CD14-positive monocyte (primary cell): ENCODE measurements around the gene ACTBL2. TPM values are rescaled to one million over a fixed set of nuclear protein-coding genes. Genes with fewer than 3 reads are reported as not detected.

Experiments
- DNase-seq, 3 donors: peaks; one replicate each; pipeline ENCODE4 v3.0.0-alpha.2; 2011 to 2022
- H2AFZ ChIP-seq: 2 replicates; pipeline ENCODE4 v1.6.0; 2012; ENCODE audit warnings: mild to moderate bottlenecking, low read depth, low read length, inconsistent platforms; ENCODE audit not compliant: insufficient read depth, poor library complexity, severe bottlenecking
- H3K27ac ChIP-seq, 2 donors: 1 replicate in 1 of 2; 2 replicates in 1 of 2; pipeline ENCODE4 v1.5.1; 2012 to 2013; ENCODE audit warnings: low read length in 2 of 2, control low read depth in 1 of 2, inconsistent platforms in 1 of 2, low read depth in 1 of 2, mild to moderate bottlenecking in 1 of 2
- H3K27me3 ChIP-seq, 2 donors: one replicate each; pipeline versions ENCODE4 v1.6.0 to v1.6.1; 2011 to 2013; ENCODE audit warnings: low read length in 2 of 2; ENCODE audit not compliant: control insufficient read depth in 2 of 2, insufficient read depth in 2 of 2
- H3K36me3 ChIP-seq, 2 donors: replicated peaks in 1 of 2; 1 replicate in 1 of 2; 2 replicates in 1 of 2; pipeline versions ENCODE4 v1.5.1 to v1.6.1; 2012 to 2013; ENCODE audit warnings: low read length in 2 of 2, control low read depth in 1 of 2, inconsistent platforms in 1 of 2, mild to moderate bottlenecking in 1 of 2; ENCODE audit not compliant: insufficient read depth in 2 of 2, control insufficient read depth in 1 of 2
- H3K4me1 ChIP-seq, 2 donors: 1 replicate in 1 of 2; 2 replicates in 1 of 2; pipeline versions ENCODE4 v1.5.1 to v1.6.1; 2012 to 2013; ENCODE audit warnings: low read length in 2 of 2, control low read depth in 1 of 2, inconsistent platforms in 1 of 2, mild to moderate bottlenecking in 1 of 2, moderate library complexity in 1 of 2; ENCODE audit not compliant: insufficient read depth in 2 of 2, control insufficient read depth in 1 of 2
- H3K4me2 ChIP-seq: replicated peaks from 2 replicates; pipeline ENCODE3; 2012; ENCODE audit warnings: low read length, moderate library complexity, mild to moderate bottlenecking; ENCODE audit not compliant: poor library complexity, severe bottlenecking; ENCODE audit errors: extremely low read depth
- H3K4me3 ChIP-seq, 3 experiments: fragments of 200-600 bp in 1 of 3; sonication (generic) in 1 of 3; replicated peaks in 1 of 3; 1 replicate in 2 of 3; 2 replicates in 1 of 3; pipeline ENCODE4 v1.5.1; 2011 to 2013; ENCODE audit warnings: low read length in 3 of 3, mild to moderate bottlenecking in 3 of 3, control low read depth in 2 of 3, low read depth in 2 of 3, inconsistent platforms in 1 of 3, moderate library complexity in 1 of 3
- H3K79me2 ChIP-seq: 2 replicates; pipeline ENCODE4 v1.6.0; 2012; ENCODE audit warnings: mild to moderate bottlenecking, control low read depth, inconsistent platforms, low read length, moderate library complexity; ENCODE audit not compliant: insufficient read depth
- H3K9ac ChIP-seq: 2 replicates; pipeline ENCODE4 v1.6.0; 2017; ENCODE audit warnings: low read length, mild to moderate bottlenecking; ENCODE audit not compliant: insufficient read depth, poor library complexity, severe bottlenecking
- H3K9me3 ChIP-seq, 2 donors: replicated peaks in 1 of 2; 1 replicate in 1 of 2; 2 replicates in 1 of 2; pipeline versions ENCODE4 v1.5.1 to v1.6.1; 2012 to 2013; ENCODE audit warnings: low read length in 2 of 2, control low read depth in 1 of 2; ENCODE audit not compliant: control insufficient read depth in 1 of 2, insufficient read depth in 1 of 2
- H4K20me1 ChIP-seq: 2 replicates; pipeline ENCODE4 v1.6.0; 2012; ENCODE audit warnings: mild to moderate bottlenecking, low read length, control low read depth, moderate library complexity; ENCODE audit not compliant: insufficient read depth
- H3K27ac Mint-ChIP-seq, 7 donors: one replicate each; pipeline ENCODE4 v1.8.0; 2020; ENCODE audit warnings: mild to moderate bottlenecking in 7 of 7, mixed read lengths in 7 of 7, moderate library complexity in 6 of 7, inconsistent platforms in 2 of 7
- H3K27me3 Mint-ChIP-seq, 3 donors: one replicate each; pipeline ENCODE4 v1.8.0; 2021 to 2022; ENCODE audit warnings: low read depth in 3 of 3, mild to moderate bottlenecking in 3 of 3, mixed read lengths in 3 of 3, moderate library complexity in 3 of 3, inconsistent platforms in 1 of 3
- H3K36me3 Mint-ChIP-seq, 2 donors: one replicate each; pipeline ENCODE4 v1.8.0; 2020; ENCODE audit warnings: mixed read lengths in 2 of 2, inconsistent platforms in 1 of 2, mild to moderate bottlenecking in 1 of 2
- H3K4me1 Mint-ChIP-seq: one replicate; pipeline ENCODE4 v1.8.0; 2020; ENCODE audit warnings: mild to moderate bottlenecking, mixed read lengths
- H3K4me3 Mint-ChIP-seq, 2 donors: one replicate each; pipeline ENCODE4 v1.8.0; 2020; ENCODE audit warnings: mild to moderate bottlenecking in 2 of 2, mixed read lengths in 2 of 2, moderate library complexity in 1 of 2
- H3K9me3 Mint-ChIP-seq, 7 donors: one replicate each; pipeline ENCODE4 v1.8.0; 2020 to 2022; ENCODE audit warnings: mixed read lengths in 7 of 7, mild to moderate bottlenecking in 6 of 7, moderate library complexity in 6 of 7, inconsistent platforms in 2 of 7
- WGBS: methylation state at CpG from one replicate; pipeline ENCODE4 v1.1.5; 2013; ENCODE audit warnings: missing lambda C conversion rate; ENCODE audit not compliant: insufficient coverage; 5-methylcytosine and 5-hydroxymethylcytosine counted together
- intact Hi-C, 2 donors: fragments of 100-400 bp; cut with micrococcal nuclease; formaldehyde crosslinking; loops; one replicate each; pipeline versions ENCODE4 v1.15.0 to v1.15.1; 2023
- polyA plus RNA-seq, 3 donors: library from polyadenylated mRNA; depleted of rRNA in 1 of 3; unstranded in 2 of 3; stranded (reverse) in 1 of 3; fragments of 300-500 nt in 2 of 3; fragments of >200 nt in 1 of 3; fragmentation: Illumina TruSeq in 2 of 3; gene quantifications; 1 replicate in 2 of 3; 2 replicates in 1 of 3; pipeline ENCODE4 v1.2.3, GENCODE V29; 2012 to 2021
- TF ChIP-seq, protein P1 (sequence below): fragments of 200-600 bp; IDR thresholded peaks from one replicate; pipeline ENCODE4 v1.8.0; 2022; ENCODE audit warnings: antibody characterized with exemption, mild to moderate bottlenecking

ACTBL2 gene
- polyA plus RNA-seq, 3 donors = not detected

DNA sequence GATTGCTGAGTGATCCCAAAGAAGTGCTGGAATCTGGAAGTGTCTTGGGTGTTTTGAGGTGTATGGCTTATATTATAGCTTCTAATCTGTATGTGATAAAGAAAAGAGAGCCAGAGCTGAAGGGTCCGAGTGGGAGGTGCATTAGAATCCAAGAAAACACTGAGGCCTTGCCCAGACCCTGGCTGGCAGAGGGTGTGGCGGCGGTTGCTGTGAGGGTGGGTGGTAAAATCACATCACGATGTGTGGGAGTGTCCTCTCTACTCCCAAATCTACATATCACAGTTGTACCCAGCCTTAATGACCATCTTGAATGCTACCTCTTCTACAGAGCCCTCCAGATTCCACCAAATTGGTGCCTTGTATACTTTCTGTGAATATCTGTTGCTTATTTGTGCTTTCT is 28.9 kb downstream of the ACTBL2 start:
- WGBS = no CpG with 5 or more reads among the region's 4 CpGs
- H3K27ac Mint-ChIP-seq = no peak overlapping the region
- no peak overlapping the region for H3K4me3 Mint-ChIP-seq
- no peaks in the 10 kb centered on the region for H3K27me3 ChIP-seq
- no peak overlapping the region for H3K4me2 ChIP-seq
- no peaks in the 10 kb centered on the region for H4K20me1 ChIP-seq
- H3K36me3 Mint-ChIP-seq = no peaks in the 10 kb centered on the region
- H3K79me2 ChIP-seq = no peaks in the 10 kb centered on the region
- no peak overlapping the region for H3K9ac ChIP-seq
- no peaks in the 10 kb centered on the region for H3K4me1 ChIP-seq
- no peak for DNase-seq
- intact Hi-C loops = no loop called here
- H3K9me3 Mint-ChIP-seq = peaks cover 0 to 4% (median 0%) of the 10 kb centered on the region in 7 donors
- TF ChIP-seq, protein P1, sequence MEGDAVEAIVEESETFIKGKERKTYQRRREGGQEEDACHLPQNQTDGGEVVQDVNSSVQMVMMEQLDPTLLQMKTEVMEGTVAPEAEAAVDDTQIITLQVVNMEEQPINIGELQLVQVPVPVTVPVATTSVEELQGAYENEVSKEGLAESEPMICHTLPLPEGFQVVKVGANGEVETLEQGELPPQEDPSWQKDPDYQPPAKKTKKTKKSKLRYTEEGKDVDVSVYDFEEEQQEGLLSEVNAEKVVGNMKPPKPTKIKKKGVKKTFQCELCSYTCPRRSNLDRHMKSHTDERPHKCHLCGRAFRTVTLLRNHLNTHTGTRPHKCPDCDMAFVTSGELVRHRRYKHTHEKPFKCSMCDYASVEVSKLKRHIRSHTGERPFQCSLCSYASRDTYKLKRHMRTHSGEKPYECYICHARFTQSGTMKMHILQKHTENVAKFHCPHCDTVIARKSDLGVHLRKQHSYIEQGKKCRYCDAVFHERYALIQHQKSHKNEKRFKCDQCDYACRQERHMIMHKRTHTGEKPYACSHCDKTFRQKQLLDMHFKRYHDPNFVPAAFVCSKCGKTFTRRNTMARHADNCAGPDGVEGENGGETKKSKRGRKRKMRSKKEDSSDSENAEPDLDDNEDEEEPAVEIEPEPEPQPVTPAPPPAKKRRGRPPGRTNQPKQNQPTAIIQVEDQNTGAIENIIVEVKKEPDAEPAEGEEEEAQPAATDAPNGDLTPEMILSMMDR = no peak
- H3K9me3 ChIP-seq = no peaks in the 10 kb centered on the region
- peaks cover 0 to 1% (median 0%) of the 10 kb centered on the region in 3 donors for H3K27me3 Mint-ChIP-seq
- H3K4me3 ChIP-seq = no peak overlapping the region
- H3K4me1 Mint-ChIP-seq = no peaks in the 10 kb centered on the region
- no peak overlapping the region for H3K27ac ChIP-seq
- no peaks in the 10 kb centered on the region for H3K36me3 ChIP-seq
- H2AFZ ChIP-seq = no peak overlapping the region

DNA sequence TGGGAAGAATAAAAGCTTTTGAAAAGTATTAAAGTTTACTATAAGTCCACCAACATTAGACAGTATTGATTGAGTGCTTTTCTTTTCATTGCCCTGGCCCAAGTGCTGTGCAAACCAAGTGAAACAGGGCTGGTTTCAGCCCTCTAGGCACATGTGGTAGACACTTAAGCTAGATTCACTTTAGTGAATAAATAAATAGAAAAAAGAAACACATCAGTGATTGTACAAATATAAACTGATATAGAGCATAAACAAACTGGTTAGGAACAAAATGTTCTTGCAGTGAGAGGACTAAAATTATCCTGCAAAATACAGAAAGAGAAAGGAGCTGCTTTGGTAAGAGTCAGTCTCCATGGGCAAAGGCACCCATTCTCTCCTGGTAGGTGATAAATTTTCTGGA is 29.7 kb downstream of the ACTBL2 start:
- TF ChIP-seq, protein P1 = no peak
- DNase-seq = no peak
- Mint-ChIP-seq H3K4me3 (no peak overlapping the region), H3K27ac (no peak overlapping the region), H3K9me3 (peaks cover 0 to 4% (median 0%) of the 10 kb centered on the region in 7 donors), H3K27me3 (peaks cover 0 to 1% (median 0%) of the 10 kb centered on the region in 3 donors), H3K4me1 (no peaks in the 10 kb centered on the region), H3K36me3 (no peaks in the 10 kb centered on the region)
- Histone ChIP-seq H4K20me1 (no peaks in the 10 kb centered on the region), H3K4me2 (no peak overlapping the region), H3K36me3 (no peaks in the 10 kb centered on the region), H3K9me3 (no peaks in the 10 kb centered on the region), H3K27ac (no peak overlapping the region), H3K4me1 (no peaks in the 10 kb centered on the region), H3K79me2 (no peaks in the 10 kb centered on the region), H3K9ac (no peak overlapping the region), H3K27me3 (no peaks in the 10 kb centered on the region), H2AFZ (no peak overlapping the region), H3K4me3 (no peak overlapping the region)
- intact Hi-C loops = no loop called here
